HEK293 (cell line): ENCODE results near the gene DYNLT1.

Experiments
- CTCF ChIA-PET: fragments of 350-600 bp; formaldehyde crosslinking; extraction: SDS; loops from one replicate; lab custom pipeline; 2021; ENCODE audit warnings: antibody characterized with exemption; lab: Yijun Ruan, JAX
- POLR2A ChIA-PET: fragments of 300-600 bp; formaldehyde crosslinking; extraction: SDS; loops from one replicate; lab custom pipeline; 2020; ENCODE audit warnings: antibody characterized with exemption, inconsistent platforms; lab: Yijun Ruan, JAX
- H3K27ac ChIP-seq: fragments of 200-500 bp; sonication (Bioruptor generic); 2 replicates; pipeline ENCODE4 v1.5.1; 2014; ENCODE audit warnings: low read depth, low read length, control low read depth, inconsistent platforms; ENCODE audit errors: extremely low read depth
- H3K36me3 ChIP-seq, 2 experiments: fragments of 200-500 bp in 1 of 2; sonication (Bioruptor generic) in 1 of 2; 1 replicate in 1 of 2; 2 replicates in 1 of 2; pipeline ENCODE4 v1.5.1; 2014 to 2017; ENCODE audit warnings: inconsistent platforms in 2 of 2, low read length in 2 of 2; ENCODE audit not compliant: control insufficient read depth in 2 of 2, insufficient read depth in 1 of 2
- H3K4me1 ChIP-seq: fragments of 200-500 bp; sonication (Bioruptor generic); 2 replicates; pipeline ENCODE4 v1.5.1; 2014; ENCODE audit warnings: mild to moderate bottlenecking, low read length, inconsistent platforms; ENCODE audit not compliant: control insufficient read depth, insufficient read depth
- H3K4me3 ChIP-seq: 2 replicates; pipeline ENCODE4 v1.5.1; 2011; ENCODE audit warnings: low read depth, mild to moderate bottlenecking, control low read depth, low read length, moderate library complexity
- H3K9me3 ChIP-seq: fragments of 200-500 bp; sonication (Bioruptor generic); 2 replicates; pipeline ENCODE4 v1.5.1; 2014; ENCODE audit warnings: low read depth, low read length, inconsistent platforms; ENCODE audit not compliant: control insufficient read depth, insufficient read depth
- PRDM1 ChIP-seq: fragments of 450-650 bp; formaldehyde crosslinking; IDR thresholded peaks from 2 replicates; pipeline ENCODE4; 2016; ENCODE audit warnings: missing biosample characterization, missing genetic modification characterization
- TRIM28 ChIP-seq: IDR thresholded peaks from 2 replicates; pipeline ENCODE4 v1.6.1; 2011; ENCODE audit warnings: low read length, control low read depth, borderline replicate concordance
- ZNF416 ChIP-seq: fragments of 450-650 bp; formaldehyde crosslinking; IDR thresholded peaks from 2 replicates; pipeline ENCODE4 v1.5.1; 2016; ENCODE audit warnings: missing biosample characterization, missing genetic modification characterization
- ZNF423 ChIP-seq: fragments of 450-650 bp; formaldehyde crosslinking; IDR thresholded peaks from 2 replicates; pipeline ENCODE4 v1.5.1; 2016; ENCODE audit warnings: missing biosample characterization, missing genetic modification characterization
- ZNF48 ChIP-seq: fragments of 450-650 bp; formaldehyde crosslinking; IDR thresholded peaks from 2 replicates; pipeline ENCODE4 v1.5.1; 2016; ENCODE audit warnings: missing biosample characterization, missing genetic modification characterization
- ZNF529 ChIP-seq: fragments of 450-650 bp; formaldehyde crosslinking; IDR thresholded peaks from 2 replicates; pipeline ENCODE4 v1.5.1; 2017; ENCODE audit warnings: missing genetic modification characterization, missing biosample characterization; ENCODE audit not compliant: insufficient replicate concordance
- ZNF544 ChIP-seq: fragments of 450-650 bp; formaldehyde crosslinking; IDR thresholded peaks from 2 replicates; pipeline ENCODE4 v1.5.0; 2017; ENCODE audit warnings: missing biosample characterization, missing genetic modification characterization
- ZNF785 ChIP-seq: fragments of 450-650 bp; formaldehyde crosslinking; IDR thresholded peaks from 2 replicates; pipeline ENCODE4 v1.5.1; 2016; ENCODE audit warnings: missing biosample characterization, missing genetic modification characterization
- ZSCAN23 ChIP-seq: fragments of 450-650 bp; formaldehyde crosslinking; IDR thresholded peaks from 2 replicates; pipeline ENCODE4 v1.5.1; 2016; ENCODE audit warnings: missing biosample characterization, missing genetic modification characterization
- TF ChIP-seq, protein P1 (sequence below): fragments of 450-650 bp; formaldehyde crosslinking; IDR thresholded peaks from 2 replicates; pipeline ENCODE4 v1.5.1; 2016; ENCODE audit warnings: missing biosample characterization, missing genetic modification characterization
- TF ChIP-seq, protein P2 (sequence below): fragments of 450-650 bp; formaldehyde crosslinking; IDR thresholded peaks from 2 replicates; pipeline ENCODE4 v1.5.1; 2016; ENCODE audit warnings: missing biosample characterization, missing genetic modification characterization, borderline replicate concordance
- TF ChIP-seq, protein P3 (sequence below): fragments of 450-650 bp; formaldehyde crosslinking; IDR thresholded peaks from 2 replicates; pipeline ENCODE4; 2016; ENCODE audit warnings: missing biosample characterization, missing genetic modification characterization
- TF ChIP-seq, protein P4 (sequence below): fragments of 450-650 bp; formaldehyde crosslinking; IDR thresholded peaks from 2 replicates; pipeline ENCODE4 v1.5.1; 2016; ENCODE audit warnings: missing biosample characterization, missing genetic modification characterization
- TF ChIP-seq, protein P5 (sequence below): fragments of 450-650 bp; formaldehyde crosslinking; IDR thresholded peaks from 2 replicates; pipeline ENCODE4 v1.5.1; 2016; ENCODE audit warnings: missing biosample characterization, missing genetic modification characterization
- TF ChIP-seq, protein P6 (sequence below): fragments of 450-650 bp; formaldehyde crosslinking; IDR thresholded peaks from 2 replicates; pipeline ENCODE4 v1.5.1; 2017; ENCODE audit warnings: missing biosample characterization, missing genetic modification characterization

The DYNLT1 gene

DNA sequence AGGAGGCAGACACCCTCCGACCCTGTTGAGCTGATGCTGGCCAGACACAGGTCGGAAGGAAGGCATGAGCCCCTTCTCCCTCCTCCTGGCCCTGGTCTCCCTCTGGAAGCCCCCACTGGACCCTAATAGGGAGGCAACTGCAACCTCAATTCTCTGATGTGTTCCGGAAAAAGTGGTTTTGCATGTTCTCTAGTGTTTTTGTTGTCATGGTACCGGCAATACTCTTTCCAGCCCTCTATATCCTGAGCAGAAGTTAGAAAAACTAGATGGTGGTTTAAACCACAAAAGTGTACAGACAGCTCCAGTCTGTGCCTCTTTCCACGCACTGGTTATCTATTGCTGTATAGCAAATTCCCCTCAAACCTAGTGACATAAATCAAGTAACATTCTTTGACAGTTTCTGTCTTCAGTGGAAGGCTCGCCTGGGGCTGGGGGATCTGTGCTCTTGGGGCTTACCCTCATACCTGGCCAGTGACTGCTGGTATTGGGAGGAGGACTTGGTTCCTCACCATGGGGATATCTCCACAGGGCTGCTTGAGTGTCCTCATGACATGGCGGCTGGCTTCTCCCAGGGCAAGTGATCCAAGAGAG lies 42.3 kb upstream of the DYNLT1 start (continued):
- TF ChIP-seq, protein P1, sequence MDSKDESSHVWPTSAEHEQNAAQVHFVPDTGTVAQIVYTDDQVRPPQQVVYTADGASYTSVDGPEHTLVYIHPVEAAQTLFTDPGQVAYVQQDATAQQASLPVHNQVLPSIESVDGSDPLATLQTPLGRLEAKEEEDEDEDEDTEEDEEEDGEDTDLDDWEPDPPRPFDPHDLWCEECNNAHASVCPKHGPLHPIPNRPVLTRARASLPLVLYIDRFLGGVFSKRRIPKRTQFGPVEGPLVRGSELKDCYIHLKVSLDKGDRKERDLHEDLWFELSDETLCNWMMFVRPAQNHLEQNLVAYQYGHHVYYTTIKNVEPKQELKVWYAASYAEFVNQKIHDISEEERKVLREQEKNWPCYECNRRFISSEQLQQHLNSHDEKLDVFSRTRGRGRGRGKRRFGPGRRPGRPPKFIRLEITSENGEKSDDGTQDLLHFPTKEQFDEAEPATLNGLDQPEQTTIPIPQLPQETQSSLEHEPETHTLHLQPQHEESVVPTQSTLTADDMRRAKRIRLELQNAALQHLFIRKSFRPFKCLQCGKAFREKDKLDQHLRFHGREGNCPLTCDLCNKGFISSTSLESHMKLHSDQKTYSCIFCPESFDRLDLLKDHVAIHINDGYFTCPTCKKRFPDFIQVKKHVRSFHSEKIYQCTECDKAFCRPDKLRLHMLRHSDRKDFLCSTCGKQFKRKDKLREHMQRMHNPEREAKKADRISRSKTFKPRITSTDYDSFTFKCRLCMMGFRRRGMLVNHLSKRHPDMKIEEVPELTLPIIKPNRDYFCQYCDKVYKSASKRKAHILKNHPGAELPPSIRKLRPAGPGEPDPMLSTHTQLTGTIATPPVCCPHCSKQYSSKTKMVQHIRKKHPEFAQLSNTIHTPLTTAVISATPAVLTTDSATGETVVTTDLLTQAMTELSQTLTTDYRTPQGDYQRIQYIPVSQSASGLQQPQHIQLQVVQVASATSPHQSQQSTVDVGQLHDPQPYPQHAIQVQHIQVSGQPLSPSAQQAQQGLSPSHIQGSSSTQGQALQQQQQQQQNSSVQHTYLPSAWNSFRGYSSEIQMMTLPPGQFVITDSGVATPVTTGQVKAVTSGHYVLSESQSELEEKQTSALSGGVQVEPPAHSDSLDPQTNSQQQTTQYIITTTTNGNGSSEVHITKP (tag by site-specific recombination), result no peak
- TF ChIP-seq, protein P2, sequence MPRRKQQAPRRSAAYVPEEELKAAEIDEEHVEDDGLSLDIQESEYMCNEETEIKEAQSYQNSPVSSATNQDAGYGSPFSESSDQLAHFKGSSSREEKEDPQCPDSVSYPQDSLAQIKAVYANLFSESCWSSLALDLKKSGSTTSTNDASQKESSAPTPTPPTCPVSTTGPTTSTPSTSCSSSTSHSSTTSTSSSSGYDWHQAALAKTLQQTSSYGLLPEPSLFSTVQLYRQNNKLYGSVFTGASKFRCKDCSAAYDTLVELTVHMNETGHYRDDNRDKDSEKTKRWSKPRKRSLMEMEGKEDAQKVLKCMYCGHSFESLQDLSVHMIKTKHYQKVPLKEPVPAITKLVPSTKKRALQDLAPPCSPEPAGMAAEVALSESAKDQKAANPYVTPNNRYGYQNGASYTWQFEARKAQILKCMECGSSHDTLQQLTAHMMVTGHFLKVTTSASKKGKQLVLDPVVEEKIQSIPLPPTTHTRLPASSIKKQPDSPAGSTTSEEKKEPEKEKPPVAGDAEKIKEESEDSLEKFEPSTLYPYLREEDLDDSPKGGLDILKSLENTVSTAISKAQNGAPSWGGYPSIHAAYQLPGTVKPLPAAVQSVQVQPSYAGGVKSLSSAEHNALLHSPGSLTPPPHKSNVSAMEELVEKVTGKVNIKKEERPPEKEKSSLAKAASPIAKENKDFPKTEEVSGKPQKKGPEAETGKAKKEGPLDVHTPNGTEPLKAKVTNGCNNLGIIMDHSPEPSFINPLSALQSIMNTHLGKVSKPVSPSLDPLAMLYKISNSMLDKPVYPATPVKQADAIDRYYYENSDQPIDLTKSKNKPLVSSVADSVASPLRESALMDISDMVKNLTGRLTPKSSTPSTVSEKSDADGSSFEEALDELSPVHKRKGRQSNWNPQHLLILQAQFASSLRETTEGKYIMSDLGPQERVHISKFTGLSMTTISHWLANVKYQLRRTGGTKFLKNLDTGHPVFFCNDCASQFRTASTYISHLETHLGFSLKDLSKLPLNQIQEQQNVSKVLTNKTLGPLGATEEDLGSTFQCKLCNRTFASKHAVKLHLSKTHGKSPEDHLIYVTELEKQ, result no peak
- TF ChIP-seq ZNF416 (tag by site-specific recombination), result no peak
- TF ChIP-seq ZNF423 (tag by site-specific recombination), result no peak

DNA sequence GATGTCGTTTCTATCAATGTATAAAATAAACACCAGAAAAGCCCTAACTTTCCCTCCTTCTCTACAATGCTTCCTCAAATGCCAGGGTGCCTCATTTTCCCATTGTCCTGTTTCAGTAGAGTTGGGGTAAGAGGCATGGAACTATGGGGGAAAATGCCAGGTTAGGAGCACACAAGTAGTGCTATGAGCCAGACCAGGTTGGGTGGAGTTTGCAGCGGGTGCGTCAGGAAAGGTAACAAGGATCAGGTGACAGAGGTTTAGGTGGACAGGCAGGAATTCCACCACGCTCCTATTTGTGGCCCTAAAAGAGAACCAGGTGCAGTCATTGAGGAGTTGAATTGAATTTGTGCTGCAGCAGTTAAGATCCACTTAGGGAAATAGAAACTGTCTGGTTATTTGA lies 41.8 kb upstream of the DYNLT1 start:
- H3K4me3 ChIP-seq, result no peak overlapping the region
- no peaks in the 10 kb centered on the region for H3K9me3 ChIP-seq
- ChIA-PET POLR2A (no interaction called here), CTCF (interaction anchor here (1.5 to 3.3 kb wide), 3 partner anchors 26 to 465 kb away, joined by 6 to 11 read pairs (median 9); no protein-coding TSS in a partner anchor)
- TF ChIP-seq, protein P3, sequence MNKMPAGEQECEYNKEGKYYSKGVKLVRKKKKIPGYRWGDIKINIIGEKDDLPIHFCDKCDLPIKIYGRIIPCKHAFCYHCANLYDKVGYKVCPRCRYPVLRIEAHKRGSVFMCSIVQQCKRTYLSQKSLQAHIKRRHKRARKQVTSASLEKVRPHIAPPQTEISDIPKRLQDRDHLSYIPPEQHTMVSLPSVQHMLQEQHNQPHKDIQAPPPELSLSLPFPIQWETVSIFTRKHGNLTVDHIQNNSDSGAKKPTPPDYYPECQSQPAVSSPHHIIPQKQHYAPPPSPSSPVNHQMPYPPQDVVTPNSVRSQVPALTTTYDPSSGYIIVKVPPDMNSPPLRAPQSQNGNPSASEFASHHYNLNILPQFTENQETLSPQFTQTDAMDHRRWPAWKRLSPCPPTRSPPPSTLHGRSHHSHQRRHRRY, result no peak
- TF ChIP-seq, protein P1 (tag by site-specific recombination), result no peak
- TF ChIP-seq ZNF48 (tag by site-specific recombination), result no peak
- TF ChIP-seq, protein P4, sequence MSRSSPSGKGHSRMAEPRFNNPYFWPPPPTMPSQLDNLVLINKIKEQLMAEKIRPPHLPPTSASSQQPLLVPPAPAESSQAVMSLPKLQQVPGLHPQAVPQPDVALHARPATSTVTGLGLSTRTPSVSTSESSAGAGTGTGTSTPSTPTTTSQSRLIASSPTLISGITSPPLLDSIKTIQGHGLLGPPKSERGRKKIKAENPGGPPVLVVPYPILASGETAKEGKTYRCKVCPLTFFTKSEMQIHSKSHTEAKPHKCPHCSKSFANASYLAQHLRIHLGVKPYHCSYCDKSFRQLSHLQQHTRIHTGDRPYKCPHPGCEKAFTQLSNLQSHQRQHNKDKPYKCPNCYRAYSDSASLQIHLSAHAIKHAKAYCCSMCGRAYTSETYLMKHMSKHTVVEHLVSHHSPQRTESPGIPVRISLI (tag by site-specific recombination), result no peak
- no peak for TF ChIP-seq PRDM1 (tag by site-specific recombination)
- no peak for TF ChIP-seq ZNF529 (tag by site-specific recombination)
- TF ChIP-seq ZNF785 (tag by site-specific recombination), result no peak
- no peak for TF ChIP-seq TRIM28
- no peak for TF ChIP-seq ZNF544 (tag by site-specific recombination)
- TF ChIP-seq, protein P5, sequence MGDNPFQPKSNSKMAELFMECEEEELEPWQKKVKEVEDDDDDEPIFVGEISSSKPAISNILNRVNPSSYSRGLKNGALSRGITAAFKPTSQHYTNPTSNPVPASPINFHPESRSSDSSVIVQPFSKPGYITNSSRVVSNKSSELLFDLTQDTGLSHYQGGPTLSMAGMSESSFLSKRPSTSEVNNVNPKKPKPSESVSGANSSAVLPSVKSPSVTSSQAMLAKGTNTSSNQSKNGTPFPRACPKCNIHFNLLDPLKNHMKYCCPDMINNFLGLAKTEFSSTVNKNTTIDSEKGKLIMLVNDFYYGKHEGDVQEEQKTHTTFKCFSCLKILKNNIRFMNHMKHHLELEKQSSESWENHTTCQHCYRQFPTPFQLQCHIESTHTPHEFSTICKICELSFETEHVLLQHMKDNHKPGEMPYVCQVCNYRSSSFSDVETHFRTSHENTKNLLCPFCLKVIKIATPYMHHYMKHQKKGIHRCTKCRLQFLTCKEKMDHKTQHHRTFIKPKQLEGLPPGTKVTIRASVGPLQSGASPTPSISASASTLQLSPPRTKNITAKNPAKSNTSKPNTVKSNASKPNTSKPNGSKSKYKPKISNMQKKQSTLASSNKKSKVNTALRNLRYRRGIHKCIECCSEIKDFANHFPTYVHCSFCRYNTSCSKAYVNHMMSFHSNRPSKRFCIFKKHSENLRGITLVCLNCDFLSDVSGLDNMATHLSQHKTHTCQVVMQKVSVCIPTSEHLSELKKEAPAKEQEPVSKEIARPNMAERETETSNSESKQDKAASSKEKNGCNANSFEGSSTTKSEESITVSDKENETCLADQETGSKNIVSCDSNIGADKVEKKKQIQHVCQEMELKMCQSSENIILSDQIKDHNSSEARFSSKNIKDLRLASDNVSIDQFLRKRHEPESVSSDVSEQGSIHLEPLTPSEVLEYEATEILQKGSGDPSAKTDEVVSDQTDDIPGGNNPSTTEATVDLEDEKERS (tag by site-specific recombination), result no peak
- no peak for TF ChIP-seq ZSCAN23 (tag by site-specific recombination)
- TF ChIP-seq, protein P6, sequence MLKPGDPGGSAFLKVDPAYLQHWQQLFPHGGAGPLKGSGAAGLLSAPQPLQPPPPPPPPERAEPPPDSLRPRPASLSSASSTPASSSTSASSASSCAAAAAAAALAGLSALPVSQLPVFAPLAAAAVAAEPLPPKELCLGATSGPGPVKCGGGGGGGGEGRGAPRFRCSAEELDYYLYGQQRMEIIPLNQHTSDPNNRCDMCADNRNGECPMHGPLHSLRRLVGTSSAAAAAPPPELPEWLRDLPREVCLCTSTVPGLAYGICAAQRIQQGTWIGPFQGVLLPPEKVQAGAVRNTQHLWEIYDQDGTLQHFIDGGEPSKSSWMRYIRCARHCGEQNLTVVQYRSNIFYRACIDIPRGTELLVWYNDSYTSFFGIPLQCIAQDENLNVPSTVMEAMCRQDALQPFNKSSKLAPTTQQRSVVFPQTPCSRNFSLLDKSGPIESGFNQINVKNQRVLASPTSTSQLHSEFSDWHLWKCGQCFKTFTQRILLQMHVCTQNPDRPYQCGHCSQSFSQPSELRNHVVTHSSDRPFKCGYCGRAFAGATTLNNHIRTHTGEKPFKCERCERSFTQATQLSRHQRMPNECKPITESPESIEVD (tag by site-specific recombination), result no peak
- H3K27ac ChIP-seq, result no peak overlapping the region
- H3K36me3 ChIP-seq, result no peaks in the 10 kb centered on the region
- no peaks in the 10 kb centered on the region for H3K4me1 ChIP-seq
